HG03342 (cell line): ENCODE measurements around the gene RASAL1.
A peak's percentile ranks its signal among the peaks of the same experiment; 100 is the strongest.

Experiments
- ATAC-seq: cut with Tn5 transposase; IDR thresholded peaks from one replicate; pipeline ENCODE4 v1.9.1; 2021; ENCODE audit warnings: mild to moderate bottlenecking, moderate library complexity; ENCODE audit not compliant: unreplicated experiment

Gene RASAL1

GRCh38 chr12:113162102-113163029 is 26.8 kb upstream of the RASAL1 start:
- ATAC-seq = no peak

GRCh38 chr12:113161415-113162016 is 26.0 kb upstream of the RASAL1 start:
- ATAC-seq = no peak

- ATAC-seq = no peak
Measured at GRCh38 chr12:113159937-113160336, 24.4 kb upstream of the RASAL1 start.

- no peak for ATAC-seq
Measured at GRCh38 chr12:113158439-113159203, 23.1 kb upstream of the RASAL1 start.

GRCh38 chr12:113157218-113157859 is 21.8 kb upstream of the RASAL1 start:
- no peak for ATAC-seq

GRCh38 chr12:113155646-113156045 is 20.1 kb upstream of the RASAL1 start:
- no peak for ATAC-seq

- no peak for ATAC-seq
Measured at GRCh38 chr12:113155060-113155459, 19.5 kb upstream of the RASAL1 start.

- no peak for ATAC-seq
Measured at GRCh38 chr12:113154351-113154973, 18.9 kb upstream of the RASAL1 start.

- peak; percentile 53 for ATAC-seq
Measured at GRCh38 chr12:113152835-113153814, 17.6 kb upstream of the RASAL1 start.

GRCh38 chr12:113152196-113152834 is 16.8 kb upstream of the RASAL1 start:
- ATAC-seq = no peak

GRCh38 chr12:113151655-113152054 is 16.1 kb upstream of the RASAL1 start:
- ATAC-seq = no peak

- ATAC-seq = no peak
Measured at GRCh38 chr12:113149361-113150150, 14.0 kb upstream of the RASAL1 start, which contains the start of gene CFAP73. Gene CFAP73, plus strand, starts transcription at chr12:113149724. Its CDS starts 134 bp downstream, at chr12:113149858.

- no peak for ATAC-seq
Measured at GRCh38 chr12:113146999-113147398, 11.4 kb upstream of the RASAL1 start.

GRCh38 chr12:113145720-113146551 is 10.4 kb upstream of the RASAL1 start:
- ATAC-seq = no peak

- no peak for ATAC-seq
Measured at GRCh38 chr12:113144806-113145205, 9.2 kb upstream of the RASAL1 start.

GRCh38 chr12:113143959-113144358 is 8.4 kb upstream of the RASAL1 start:
- ATAC-seq = no peak

- ATAC-seq = no peak
Measured at GRCh38 chr12:113142886-113143332, 7.3 kb upstream of the RASAL1 start.
